A549 (cell line): Measurements from ENCODE around the gene C2CD5. TPM values are rescaled to one million over a fixed set of nuclear protein-coding genes. Genes with fewer than 3 reads are reported as not detected.
A peak's percentile ranks its signal among the peaks of the same experiment; 100 is the strongest.

ENCODE experiments used
- ATAC-seq, 2 experiments: fragments of 200-7000 bp in 1 of 2; fragments of >200 bp in 1 of 2; cut with Nextera tagmentation in 1 of 2; cut with Tn5 transposase in 1 of 2; 3 replicates each; pipeline versions ENCODE4 v1.8.0 to v1.9.1; 2018 to 2020; ENCODE audit warnings: mild to moderate bottlenecking in 1 of 2, moderate library complexity in 1 of 2
- CTCF ChIA-PET: fragments of 300-600 bp; sonication (Branson Sonifier 250); formaldehyde crosslinking; extraction: SDS; loops from one replicate; lab custom pipeline; 2021; ENCODE audit warnings: antibody characterized with exemption, inconsistent platforms; lab: Yijun Ruan, JAX
- POLR2A ChIA-PET: fragments of 350-600 bp; formaldehyde crosslinking; extraction: SDS; loops from one replicate; lab custom pipeline; 2021; ENCODE audit warnings: antibody characterized with exemption, inconsistent platforms; lab: Yijun Ruan, JAX
- DNase-seq, 2 experiments: peaks; one replicate each; pipeline versions ENCODE4 v3.0.0 to v3.0.0-alpha.2; 2011 to 2016; ENCODE audit warnings: low read depth in 1 of 2, low spot score in 1 of 2
- FAIRE-seq: peaks from 2 replicates; lab custom pipeline; 2011; peaks lifted over from hg19 to GRCh38; lab: Jason Lieb, UNC
- H3K27ac ChIP-seq, 2 experiments: fragments of >200 bp; sonication (Bioruptor Twin); formaldehyde crosslinking; 3 replicates each; pipeline ENCODE4 v1.5.1; 2016 to 2017
- H3K4me1 ChIP-seq: fragments of >200 bp; sonication (Bioruptor Twin); formaldehyde crosslinking; 3 replicates; pipeline ENCODE4 v1.6.1; 2016
- H3K4me2 ChIP-seq: fragments of >200 bp; sonication (Bioruptor Twin); formaldehyde crosslinking; 3 replicates; pipeline ENCODE4 v1.6.1; 2016
- H3K4me3 ChIP-seq: fragments of >200 bp; sonication (Bioruptor Twin); formaldehyde crosslinking; 3 replicates; pipeline ENCODE4 v1.5.1; 2016
- H3K9me3 ChIP-seq: fragments of >200 bp; sonication (Bioruptor Twin); formaldehyde crosslinking; 3 replicates; pipeline ENCODE4 v1.6.1; 2016
- BCL3 ChIP-seq: fragments of >200 bp; sonication (Bioruptor Twin); formaldehyde crosslinking; IDR thresholded peaks from 3 replicates; pipeline ENCODE4 v1.6.1; 2016
- CEBPB ChIP-seq, 2 experiments: fragments of >200 bp in 1 of 2; sonication (Bioruptor Twin) in 1 of 2; formaldehyde crosslinking in 1 of 2; IDR thresholded peaks; 2 replicates each; pipeline ENCODE4 v1.6.1; 2012 to 2016
- E2F6 ChIP-seq: IDR thresholded peaks from 2 replicates; pipeline ENCODE4 v1.6.1; 2012; ENCODE audit warnings: low read depth, borderline replicate concordance
- EHF ChIP-seq: fragments of 250-450 bp; sonication (Bioruptor Pico); IDR thresholded peaks from 2 replicates; pipeline ENCODE4 v1.5.0; 2020; ENCODE audit warnings: mild to moderate bottlenecking
- FOSB ChIP-seq: fragments of 250-450 bp; sonication (Bioruptor Pico); IDR thresholded peaks from 2 replicates; pipeline ENCODE4 v1.5.0; 2020; ENCODE audit warnings: mild to moderate bottlenecking, moderate library complexity
- FOSL2 ChIP-seq, 2 experiments: fragments of 450-650 bp in 1 of 2; fragments of >200 bp in 1 of 2; sonication (Bioruptor Twin) in 1 of 2; formaldehyde crosslinking; IDR thresholded peaks; 2 replicates each; pipeline versions ENCODE4 v1.5.0 to v1.6.1; 2016 to 2020; ENCODE audit warnings: mild to moderate bottlenecking in 1 of 2, moderate library complexity in 1 of 2
- HEYL ChIP-seq: fragments of 250-450 bp; sonication (Bioruptor Pico); IDR thresholded peaks from 2 replicates; pipeline ENCODE4 v1.8.0; 2021; ENCODE audit warnings: mild to moderate bottlenecking, moderate library complexity
- HOXB13 ChIP-seq: fragments of 250-450 bp; sonication (Bioruptor Pico); IDR thresholded peaks from 2 replicates; pipeline ENCODE4 v1.5.0; 2020; ENCODE audit warnings: low read depth, mild to moderate bottlenecking, moderate library complexity
- HOXB5 ChIP-seq: fragments of 250-450 bp; sonication (Bioruptor Pico); IDR thresholded peaks from 2 replicates; pipeline ENCODE4 v1.5.0; 2020; ENCODE audit warnings: mild to moderate bottlenecking, moderate library complexity
- JUN ChIP-seq, 2 experiments: fragments of >200 bp; sonication (Bioruptor Twin); formaldehyde crosslinking; IDR thresholded peaks; 2 replicates in 1 of 2; 3 replicates in 1 of 2; pipeline ENCODE4 v1.6.1; 2016 to 2017
- KDM1A ChIP-seq: fragments of 200-600 bp; sonication (generic); IDR thresholded peaks from 2 replicates; pipeline ENCODE4 v1.6.1; 2016; ENCODE audit warnings: low read depth, mild to moderate bottlenecking
- MAFK ChIP-seq: fragments of 450-650 bp; IDR thresholded peaks from 2 replicates; pipeline ENCODE4 v1.6.1; 2014; ENCODE audit not compliant: partially characterized antibody
- MAX ChIP-seq: IDR thresholded peaks from 2 replicates; pipeline ENCODE4 v1.6.1; 2012
- NFE2L2 ChIP-seq: fragments of 150-350 bp; conservative IDR thresholded peaks from 2 replicates; pipeline ENCODE4 v1.6.1; 2014; ENCODE audit warnings: low read length
- NPAS2 ChIP-seq: fragments of 250-450 bp; sonication (Bioruptor Pico); IDR thresholded peaks from 2 replicates; pipeline ENCODE4 v1.8.0; 2022; ENCODE audit warnings: mild to moderate bottlenecking, moderate library complexity, borderline replicate concordance
- NR3C1 ChIP-seq: fragments of >200 bp; sonication (Bioruptor Twin); formaldehyde crosslinking; IDR thresholded peaks from 3 replicates; pipeline ENCODE4 v1.6.1; 2017
- PBX3 ChIP-seq: IDR thresholded peaks from 2 replicates; pipeline ENCODE4 v1.6.1; 2012
- PHF8 ChIP-seq: fragments of 200-600 bp; sonication (generic); IDR thresholded peaks from 2 replicates; pipeline ENCODE4 v1.6.1; 2016; ENCODE audit warnings: low read depth, mild to moderate bottlenecking, antibody characterized with exemption, moderate library complexity, borderline replicate concordance
- RNF2 ChIP-seq: fragments of 200-600 bp; sonication (generic); IDR thresholded peaks from 2 replicates; pipeline ENCODE4 v1.6.1; 2016; ENCODE audit warnings: low read depth, mild to moderate bottlenecking, antibody characterized with exemption, moderate library complexity, borderline replicate concordance
- SREBF2 ChIP-seq: fragments of 450-650 bp; IDR thresholded peaks from 2 replicates; pipeline ENCODE4 v1.6.1; 2014; ENCODE audit warnings: mild to moderate bottlenecking, moderate library complexity
- TFCP2L1 ChIP-seq: fragments of 250-450 bp; sonication (Bioruptor Pico); IDR thresholded peaks from 2 replicates; pipeline ENCODE4 v1.5.0; 2021; ENCODE audit warnings: mild to moderate bottlenecking
- WGBS: methylation state at CpG from one replicate; pipeline ENCODE4 v1.1.6; 2017; ENCODE audit errors: missing lambda C conversion rate; 5-methylcytosine and 5-hydroxymethylcytosine counted together
- polyA plus RNA-seq, 4 experiments: library from polyadenylated mRNA; depleted of rRNA in 3 of 4; stranded (reverse); fragments of >200 nt; fragmentation: RNase III in 1 of 4; extraction: RNeasy Plus Mini Kit Qiagen cat#74134 plus additional on column Dnase treatment in 1 of 4; gene quantifications; 2 replicates in 3 of 4; 3 replicates in 1 of 4; pipeline ENCODE4 v1.2.3, GENCODE V29; 2011 to 2017

Gene C2CD5
- polyA plus RNA-seq, 2 of the 4 experiments (the other 2 are of a cell fraction) = 14.1 to 39.7 TPM

- no peak for ATAC-seq
- Histone ChIP-seq H3K4me1 (peaks cover 25% of the 10 kb centered on the region; the same call in 2 of the 3 replicates), H3K4me3 (no peak overlapping the region), H3K4me2 (peak overlapping the region; percentile 39), H3K27ac (peak overlapping the region in 1 of 2 experiments; percentile 66; a peak in 1 of 6 replicates), H3K9me3 (0 out of 3 replicates have a peak, but pooled peaks cover under 1% of the 10 kb centered on the region)
- DNase-seq = no peak
- FAIRE-seq = no peak
- TF ChIP-seq HEYL (CRISPR knock-in tag) (no peak), FOSL2 (IDR thresholded peaks at IDR 0.05) (no peak), FOSL2 (CRISPR knock-in tag; IDR thresholded peaks at IDR 0.05) (no peak), MAFK (no peak), TFCP2L1 (CRISPR knock-in tag) (no peak), BCL3 (no peak)
- 10% methylated on average over 2 of the region's 2 CpGs for WGBS
- ChIA-PET CTCF (interaction anchor here (2.4 kb wide), 1 partner anchor 19 kb away, joined by 5 read pairs; the partner anchor contains the start of gene C2CD5), POLR2A (interaction anchor here (1.5 kb wide), 1 partner anchor 19 kb away, joined by 6 read pairs; the partner anchor contains the start of gene C2CD5)
Measured at GRCh38 chr12:22525426-22525825, 18.9 kb downstream of the C2CD5 start.

GRCh38 chr12:22518998-22519397 lies 25.3 kb downstream of the C2CD5 start:
- Histone ChIP-seq H3K4me2 (no peak overlapping the region), H3K4me1 (peaks cover 10% of the 10 kb centered on the region), H3K27ac (no peak overlapping the region)
- CTCF ChIA-PET = interaction anchor here (0.7 to 2.7 kb wide), 4 partner anchors 9 to 18 kb away, joined by 3 to 8 read pairs (median 3); no protein-coding TSS in a partner anchor
- ATAC-seq = no peak
- WGBS = 81% methylated on average over 6 of the region's 6 CpGs
- TF ChIP-seq PHF8 = no peak
- TF ChIP-seq MAX = no peak
- TF ChIP-seq SREBF2 = no peak
- no peak for TF ChIP-seq PBX3
- TF ChIP-seq RNF2 = no peak
- TF ChIP-seq JUN (IDR thresholded peaks at IDR 0.05) = no peak
- no peak for TF ChIP-seq TFCP2L1 (CRISPR knock-in tag)
- no peak for TF ChIP-seq NPAS2
- TF ChIP-seq NR3C1 = no peak
- no peak for TF ChIP-seq BCL3
- TF ChIP-seq NFE2L2 = no peak
- no peak for TF ChIP-seq KDM1A
- TF ChIP-seq HOXB5 = no peak
- no peak for TF ChIP-seq FOSB (CRISPR knock-in tag)
- TF ChIP-seq CEBPB (IDR thresholded peaks at IDR 0.05) = no peak
- no peak for TF ChIP-seq EHF (CRISPR knock-in tag)
- no peak for TF ChIP-seq E2F6
- TF ChIP-seq MAFK = no peak
- TF ChIP-seq HOXB13 = no peak
- TF ChIP-seq, all 56 proteins: peak for 0
- Histone ChIP-seq H3K9me3 (no peaks in the 10 kb centered on the region), H3K4me3 (no peak overlapping the region)
- DNase-seq = no peak
- FAIRE-seq = no peak
- POLR2A ChIA-PET = interaction anchor here (1.1 kb wide), 1 partner anchor 25 kb away, joined by 7 read pairs; the partner anchor contains the start of gene C2CD5
